HG02970 (cell line): ENCODE data around the gene INAVA.
A peak's percentile ranks its signal among the peaks of the same experiment; 100 is the strongest.

Source experiments
- ATAC-seq: cut with Tn5 transposase; IDR thresholded peaks from one replicate; pipeline ENCODE4 v1.9.1; 2021; ENCODE audit warnings: mild to moderate bottlenecking, moderate library complexity, moderate number of reproducible peaks; ENCODE audit not compliant: unreplicated experiment, low FRiP score

INAVA gene

GRCh38 chr1:200874694-200875093, 20.0 kb upstream of the INAVA start:
- ATAC-seq = no peak

- no peak for ATAC-seq
Observed at GRCh38 chr1:200875416-200875815, 19.3 kb upstream of the INAVA start.

GRCh38 chr1:200877010-200877409, 17.7 kb upstream of the INAVA start:
- ATAC-seq = no peak

GRCh38 chr1:200877839-200878551, 16.7 kb upstream of the INAVA start:
- no peak for ATAC-seq

- ATAC-seq = no peak
Observed at GRCh38 chr1:200880212-200880611, 14.5 kb upstream of the INAVA start.

- no peak for ATAC-seq
Observed at GRCh38 chr1:200883118-200883517, 11.6 kb upstream of the INAVA start.

- no peak for ATAC-seq
Observed at GRCh38 chr1:200885623-200886402, 8.9 kb upstream of the INAVA start.

GRCh38 chr1:200886594-200886993, 8.1 kb upstream of the INAVA start:
- ATAC-seq = no peak

GRCh38 chr1:200887036-200887435, 7.7 kb upstream of the INAVA start:
- no peak for ATAC-seq

GRCh38 chr1:200887772-200888348, 6.8 kb upstream of the INAVA start:
- no peak for ATAC-seq

GRCh38 chr1:200888349-200888838, 6.3 kb upstream of the INAVA start:
- peak; percentile 73 for ATAC-seq

GRCh38 chr1:200889571-200889970, 5.1 kb upstream of the INAVA start:
- no peak for ATAC-seq

- ATAC-seq = no peak
Observed at GRCh38 chr1:200890027-200890426, 4.7 kb upstream of the INAVA start.

GRCh38 chr1:200890818-200891773, 3.6 kb upstream of the INAVA start:
- no peak for ATAC-seq

GRCh38 chr1:200891774-200892157, 2.9 kb upstream of the INAVA start:
- ATAC-seq = no peak

- ATAC-seq = no peak
Observed at GRCh38 chr1:200892546-200892945, 2.2 kb upstream of the INAVA start.

- ATAC-seq = no peak
Observed at GRCh38 chr1:200892958-200893357, 1.7 kb upstream of the INAVA start.

GRCh38 chr1:200893411-200893901, 1.2 kb upstream of the INAVA start:
- no peak for ATAC-seq

- ATAC-seq = no peak
Observed at GRCh38 chr1:200895443-200895789, 716 bp downstream of the INAVA start.

- no peak for ATAC-seq
Observed at GRCh38 chr1:200895801-200896530, 1.3 kb downstream of the INAVA start.
